ENCODE measurements around the gene CAPN3. TPM values are rescaled to one million over a fixed set of nuclear protein-coding genes. Genes with fewer than 3 reads are reported as not detected.
A peak's percentile ranks its signal among the peaks of the same experiment; 100 is the strongest.

The CAPN3 gene
- total RNA-seq, 1 experiment from 2014 or later = 0.54 TPM

DNA sequence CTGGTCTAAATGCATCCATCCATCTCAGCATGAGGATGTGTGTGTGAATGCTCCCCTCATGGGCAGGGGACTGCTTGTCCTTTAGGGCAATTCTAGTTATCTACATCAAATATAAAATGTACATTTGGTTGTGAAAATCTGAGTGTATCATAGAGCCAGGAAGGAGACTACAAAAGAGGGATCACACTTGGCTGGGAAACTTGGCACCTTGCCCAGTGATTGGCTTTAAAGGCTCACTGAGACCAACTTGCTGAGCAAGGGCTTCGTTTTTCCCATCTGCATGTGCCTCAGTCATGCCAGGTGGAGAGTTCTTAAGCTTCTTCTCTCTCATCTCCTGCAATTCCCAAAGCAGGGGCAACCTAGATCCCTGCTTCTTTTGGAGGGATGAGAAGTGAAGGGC is 5.2 kb downstream of the CAPN3 start:
- Histone ChIP-seq H3K4me3 (ENCODE audit: low read depth, low read length, poor library complexity, severe bottlenecking) (no peak overlapping the region), H3K4me1 (ENCODE audit: insufficient read depth, low read length, poor library complexity, severe bottlenecking) (peaks cover 7% of the 10 kb centered on the region), H3K27me3 (replicated peaks; ENCODE audit: insufficient read depth, low read depth, low read length, poor library complexity) (no peaks in the 10 kb centered on the region), H3K9me3 (ENCODE audit: low read depth, low read length, poor library complexity, severe bottlenecking) (no peaks in the 10 kb centered on the region), H3K36me3 (ENCODE audit: insufficient read depth, low read length, poor library complexity, severe bottlenecking) (no peaks in the 10 kb centered on the region), H3K27ac (ENCODE audit: low read depth, low read length, poor library complexity, severe bottlenecking) (no peak overlapping the region)
- BruUV-seq (replicated peaks) = no TSS peak
- TF ChIP-seq EZH2 (IDR thresholded peaks at IDR 0.05; ENCODE audit: borderline replicate concordance, low read depth, low read length, poor library complexity, severe bottlenecking) = no peak
- TF ChIP-seq, protein P1, sequence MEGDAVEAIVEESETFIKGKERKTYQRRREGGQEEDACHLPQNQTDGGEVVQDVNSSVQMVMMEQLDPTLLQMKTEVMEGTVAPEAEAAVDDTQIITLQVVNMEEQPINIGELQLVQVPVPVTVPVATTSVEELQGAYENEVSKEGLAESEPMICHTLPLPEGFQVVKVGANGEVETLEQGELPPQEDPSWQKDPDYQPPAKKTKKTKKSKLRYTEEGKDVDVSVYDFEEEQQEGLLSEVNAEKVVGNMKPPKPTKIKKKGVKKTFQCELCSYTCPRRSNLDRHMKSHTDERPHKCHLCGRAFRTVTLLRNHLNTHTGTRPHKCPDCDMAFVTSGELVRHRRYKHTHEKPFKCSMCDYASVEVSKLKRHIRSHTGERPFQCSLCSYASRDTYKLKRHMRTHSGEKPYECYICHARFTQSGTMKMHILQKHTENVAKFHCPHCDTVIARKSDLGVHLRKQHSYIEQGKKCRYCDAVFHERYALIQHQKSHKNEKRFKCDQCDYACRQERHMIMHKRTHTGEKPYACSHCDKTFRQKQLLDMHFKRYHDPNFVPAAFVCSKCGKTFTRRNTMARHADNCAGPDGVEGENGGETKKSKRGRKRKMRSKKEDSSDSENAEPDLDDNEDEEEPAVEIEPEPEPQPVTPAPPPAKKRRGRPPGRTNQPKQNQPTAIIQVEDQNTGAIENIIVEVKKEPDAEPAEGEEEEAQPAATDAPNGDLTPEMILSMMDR (conservative IDR thresholded peaks at IDR 0.05; ENCODE audit: low read depth, low read length) = no peak
- intact Hi-C loops (cut with micrococcal nuclease; ENCODE audit: unreplicated experiment) = no loop called here
- DNase-seq (ENCODE audit: low spot score) = peak; percentile 66
- POLR2A ChIA-PET (ENCODE audit: low non-redundant PET) = no interaction called here
- CTCF ChIA-PET = no interaction called here

DNA sequence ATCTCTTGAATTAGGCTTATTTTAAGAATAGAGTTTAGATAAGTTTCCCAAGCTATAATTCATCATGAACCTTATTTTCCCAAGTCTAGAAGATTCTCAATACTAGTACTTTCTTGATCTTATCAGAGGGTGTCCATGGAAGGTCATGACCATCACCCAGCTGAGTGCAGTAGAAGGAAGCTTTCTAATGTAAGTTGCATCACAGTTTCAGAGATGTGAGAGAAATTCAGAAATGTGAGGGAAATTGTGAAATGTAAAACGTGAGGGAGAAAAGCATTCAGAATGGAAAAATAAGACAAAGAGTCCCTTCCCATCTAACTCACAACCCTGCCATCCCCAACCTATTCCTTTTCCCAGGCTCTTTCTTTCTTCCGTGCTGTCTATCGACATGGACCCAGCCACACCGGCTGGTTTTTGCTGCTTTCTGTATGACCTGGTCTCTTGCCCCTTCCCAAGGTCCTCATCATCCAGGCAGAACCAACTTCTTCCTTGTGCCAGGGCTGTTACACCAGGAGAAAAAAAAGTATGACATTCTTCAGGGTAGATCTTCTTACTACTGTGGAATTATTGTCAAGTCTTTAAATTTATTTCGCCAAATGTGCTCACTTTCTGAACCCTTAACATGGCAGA is 6.7 kb downstream of the CAPN3 start:
- H3K36me3 ChIP-seq (ENCODE audit: insufficient read depth, low read length, poor library complexity, severe bottlenecking) = no peaks in the 10 kb centered on the region
- BruUV-seq (replicated peaks) = no TSS peak
- no peak overlapping the region for H3K4me3 ChIP-seq (ENCODE audit: low read depth, low read length, poor library complexity, severe bottlenecking)
- H3K27me3 ChIP-seq (replicated peaks; ENCODE audit: insufficient read depth, low read depth, low read length, poor library complexity) = no peaks in the 10 kb centered on the region
- DNase-seq (ENCODE audit: low spot score) = no peak
- TF ChIP-seq, protein P1 (conservative IDR thresholded peaks at IDR 0.05; ENCODE audit: low read depth, low read length) = no peak
- no peak for TF ChIP-seq EZH2 (IDR thresholded peaks at IDR 0.05; ENCODE audit: borderline replicate concordance, low read depth, low read length, poor library complexity, severe bottlenecking)
- intact Hi-C loops (cut with micrococcal nuclease; ENCODE audit: unreplicated experiment) = no loop called here
- ChIA-PET CTCF (no interaction called here), POLR2A (ENCODE audit: low non-redundant PET) (no interaction called here)
- H3K4me1 ChIP-seq (ENCODE audit: insufficient read depth, low read length, poor library complexity, severe bottlenecking) = peaks cover 7% of the 10 kb centered on the region
- H3K9me3 ChIP-seq (ENCODE audit: low read depth, low read length, poor library complexity, severe bottlenecking) = no peaks in the 10 kb centered on the region
- no peak overlapping the region for H3K27ac ChIP-seq (ENCODE audit: low read depth, low read length, poor library complexity, severe bottlenecking)

DNA sequence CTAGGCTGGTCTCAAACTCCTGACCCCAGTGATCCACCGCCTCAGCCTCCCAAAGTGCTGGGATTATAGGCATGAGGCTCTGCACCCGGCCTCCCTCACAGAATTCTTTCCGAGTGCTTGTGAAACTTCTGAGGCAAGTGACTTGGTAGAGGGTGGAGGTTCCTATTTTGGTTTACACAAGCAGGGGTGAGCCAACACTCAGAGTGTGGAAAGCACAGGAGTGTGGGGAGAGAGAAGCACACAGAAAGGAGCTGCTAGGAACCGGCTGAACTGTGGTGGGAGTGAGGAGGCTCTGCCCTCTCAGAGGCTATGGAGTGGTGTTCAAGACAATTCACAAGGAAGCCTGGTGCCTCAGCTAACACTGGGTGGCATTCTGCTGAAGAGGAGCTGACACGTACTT is 7.7 kb downstream of the CAPN3 start:
- intact Hi-C loops (cut with micrococcal nuclease; ENCODE audit: unreplicated experiment) = no loop called here
- no TSS peak for BruUV-seq (replicated peaks)
- Histone ChIP-seq H3K36me3 (ENCODE audit: insufficient read depth, low read length, poor library complexity, severe bottlenecking) (no peaks in the 10 kb centered on the region), H3K27ac (ENCODE audit: low read depth, low read length, poor library complexity, severe bottlenecking) (no peak overlapping the region), H3K9me3 (ENCODE audit: low read depth, low read length, poor library complexity, severe bottlenecking) (no peaks in the 10 kb centered on the region), H3K4me1 (ENCODE audit: insufficient read depth, low read length, poor library complexity, severe bottlenecking) (peaks cover 7% of the 10 kb centered on the region), H3K4me3 (ENCODE audit: low read depth, low read length, poor library complexity, severe bottlenecking) (no peak overlapping the region), H3K27me3 (replicated peaks; ENCODE audit: insufficient read depth, low read depth, low read length, poor library complexity) (no peaks in the 10 kb centered on the region)
- DNase-seq (ENCODE audit: low spot score) = no peak
- POLR2A ChIA-PET (ENCODE audit: low non-redundant PET) = no interaction called here
- CTCF ChIA-PET = no interaction called here
- no peak for TF ChIP-seq EZH2 (IDR thresholded peaks at IDR 0.05; ENCODE audit: borderline replicate concordance, low read depth, low read length, poor library complexity, severe bottlenecking)
- TF ChIP-seq, protein P1 (conservative IDR thresholded peaks at IDR 0.05; ENCODE audit: low read depth, low read length) = no peak
